ENCODE measurements around the gene NMNAT3.

Gene NMNAT3

GRCh38 chr3:139677388-139678155 lies at the start of gene NMNAT3:
Gene NMNAT3, minus strand, starts transcription at chr3:139677972. Its CDS starts 50,248 bp downstream, at chr3:139627724.
- DNase-seq (ENCODE audit: low read depth), result peak; percentile 68

DNA sequence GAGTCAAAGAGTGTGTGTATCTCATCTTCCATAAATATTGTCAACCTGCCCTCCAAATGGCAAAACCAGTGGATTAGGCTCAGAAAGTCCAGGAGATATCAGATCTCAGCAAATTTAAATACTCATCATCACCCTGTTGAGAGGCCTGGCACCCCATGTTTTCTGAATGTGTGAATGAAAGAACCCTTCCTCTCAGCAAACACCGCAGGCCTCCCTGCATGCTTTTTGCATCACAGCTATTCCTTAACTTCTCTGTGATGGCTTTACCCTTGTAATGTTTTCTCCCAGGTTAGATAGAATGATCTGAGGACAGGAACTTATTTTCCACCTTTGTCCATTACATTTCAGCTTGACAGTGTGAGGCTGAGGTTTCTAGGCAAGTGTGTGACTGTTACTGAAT lies 43.6 kb upstream of the NMNAT3 start:
- no peak for DNase-seq (ENCODE audit: low read depth)

GRCh38 chr3:139718415-139718814 lies 40.6 kb upstream of the NMNAT3 start:
- DNase-seq (ENCODE audit: low read depth), result no peak

GRCh38 chr3:139716908-139717485 lies 39.2 kb upstream of the NMNAT3 start:
- no peak for DNase-seq (ENCODE audit: low read depth)

DNA sequence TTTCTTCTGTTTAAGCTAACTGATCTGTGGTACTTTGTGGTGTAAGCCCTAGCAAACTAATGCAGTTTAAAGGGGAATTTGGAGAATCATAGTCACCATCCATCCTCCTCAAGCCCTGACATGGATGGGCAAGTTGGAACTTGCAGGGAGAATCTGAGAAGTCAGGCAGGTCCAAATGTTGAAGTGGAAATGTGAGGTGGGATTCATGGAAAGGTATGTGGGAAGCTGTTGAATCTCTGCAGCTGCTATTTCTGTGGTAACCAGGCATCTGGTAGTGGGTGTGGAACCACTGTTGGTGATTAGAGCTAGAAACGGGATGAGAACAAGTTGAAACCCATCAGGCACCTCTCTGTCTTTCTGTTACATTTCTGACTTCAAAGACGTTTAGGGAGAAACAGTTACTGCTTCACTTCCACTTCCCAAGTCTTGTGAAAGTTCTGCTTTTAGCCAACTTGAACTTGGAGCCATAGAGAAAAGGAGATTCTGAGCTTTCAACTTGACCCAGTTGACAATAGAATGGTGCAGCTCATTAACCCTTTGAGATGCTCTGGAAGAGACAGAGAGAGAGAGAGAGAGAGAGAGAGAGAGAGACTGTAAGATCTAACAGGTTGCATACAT lies 38.1 kb upstream of the NMNAT3 start:
- no peak for DNase-seq (ENCODE audit: low read depth)

DNA sequence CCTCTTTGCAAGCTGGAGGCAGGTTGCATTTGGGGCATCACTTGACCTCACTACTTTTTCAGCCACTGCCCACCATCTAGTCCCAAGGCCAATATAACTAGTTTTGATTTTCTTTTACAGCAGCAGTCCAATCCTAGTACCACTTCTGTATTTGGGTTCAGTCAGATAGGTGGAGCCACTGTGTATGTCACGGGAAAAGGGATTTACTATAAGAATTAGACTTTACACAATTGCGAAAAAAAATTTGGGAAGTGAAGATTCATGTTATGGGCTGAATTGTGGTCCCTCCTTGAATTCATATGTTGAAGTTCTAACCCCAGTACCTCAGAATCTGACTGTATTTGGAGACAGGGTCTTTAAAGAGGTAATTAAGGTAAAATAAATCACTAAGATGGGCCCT lies 37.4 kb upstream of the NMNAT3 start:
- DNase-seq (ENCODE audit: low read depth), result no peak

- DNase-seq (ENCODE audit: low read depth), result no peak
Measured at GRCh38 chr3:139710212-139710611, 32.4 kb upstream of the NMNAT3 start.

GRCh38 chr3:139705631-139706030 lies 27.9 kb upstream of the NMNAT3 start:
- no peak for DNase-seq (ENCODE audit: low read depth)

- DNase-seq (ENCODE audit: low read depth), result no peak
Measured at GRCh38 chr3:139696314-139696604, 18.5 kb upstream of the NMNAT3 start.

DNA sequence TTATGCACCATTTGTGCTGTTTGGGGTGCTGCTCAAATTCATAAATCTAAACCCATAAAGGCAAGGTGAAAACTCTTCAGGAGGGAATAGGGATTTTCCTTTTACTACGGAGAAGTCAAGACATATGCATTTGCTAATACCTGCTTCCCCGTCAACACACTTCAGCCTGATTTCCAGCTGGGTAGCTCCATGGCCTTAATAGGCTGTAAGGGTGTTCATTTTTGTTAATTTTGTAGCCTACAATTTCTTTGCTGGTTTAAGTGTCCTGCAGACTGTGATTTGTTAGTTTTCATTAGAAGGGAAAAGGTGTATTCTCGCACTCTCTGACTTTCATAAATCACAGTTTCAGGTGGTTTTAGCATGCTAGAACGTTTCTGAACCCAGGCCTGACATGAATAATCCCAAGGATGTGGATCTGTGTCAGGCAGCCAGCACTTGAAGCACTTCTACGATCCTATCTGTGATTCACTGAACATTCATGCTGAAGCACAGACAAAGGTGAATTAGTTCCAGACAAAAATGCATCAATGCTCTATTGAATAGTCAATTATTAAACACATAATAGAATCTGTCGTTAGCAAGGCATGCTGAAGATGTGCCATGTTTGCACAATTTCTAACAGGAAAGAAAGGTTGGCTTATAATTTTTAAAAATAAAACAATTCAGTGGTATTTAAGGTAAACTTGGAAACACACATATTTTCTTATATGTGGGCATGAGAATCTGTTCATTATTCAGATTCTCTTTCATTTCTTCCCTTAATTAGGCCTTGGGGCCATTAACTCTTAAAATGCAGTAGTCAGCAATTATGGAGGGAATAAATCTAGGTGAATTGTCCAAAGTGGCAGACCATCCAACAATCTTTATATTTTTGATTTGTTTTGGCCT lies 17.9 kb upstream of the NMNAT3 start:
- no peak for DNase-seq (ENCODE audit: low read depth)

DNA sequence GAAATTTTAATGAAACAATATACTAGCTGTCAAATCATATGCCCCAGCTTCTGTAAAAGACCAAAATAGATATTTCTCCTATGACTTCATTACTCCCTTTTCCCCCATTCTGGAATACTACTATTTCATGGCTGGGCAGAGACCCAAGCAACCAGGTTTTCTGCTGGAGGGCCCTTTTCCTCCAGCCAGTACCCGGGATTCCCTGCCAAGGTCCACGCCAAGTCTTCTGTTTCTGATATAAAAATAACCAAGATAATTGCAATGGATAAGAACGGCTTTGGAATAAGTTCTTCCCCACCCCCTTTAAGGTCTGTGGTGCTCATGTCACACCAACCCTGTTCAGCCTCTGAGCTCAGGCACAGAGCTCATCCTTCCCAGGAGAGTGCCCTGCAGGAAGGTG lies 17.2 kb upstream of the NMNAT3 start:
- DNase-seq (ENCODE audit: low read depth), result no peak

- DNase-seq (ENCODE audit: low read depth), result no peak
Measured at GRCh38 chr3:139694542-139694941, 16.8 kb upstream of the NMNAT3 start.

DNA sequence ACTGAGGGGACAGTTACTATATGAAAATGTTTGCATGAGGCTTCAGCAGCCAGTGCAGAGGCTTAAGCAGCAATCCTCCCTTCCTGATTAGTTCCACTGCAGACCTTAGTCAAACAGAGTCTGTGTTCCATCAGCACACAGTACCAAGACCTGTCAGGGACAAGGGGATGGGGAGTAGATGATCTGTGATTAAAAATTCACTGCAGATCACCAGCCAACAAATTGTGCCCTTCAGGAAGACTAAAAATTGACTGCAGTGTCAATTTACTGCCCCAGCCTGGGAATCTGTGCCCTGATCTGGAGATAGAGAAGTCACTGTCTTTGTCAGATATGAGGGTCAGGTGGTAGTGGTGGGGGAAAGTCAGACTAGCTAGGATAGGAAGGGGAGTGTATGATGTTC lies 13.8 kb upstream of the NMNAT3 start:
- DNase-seq (ENCODE audit: low read depth), result no peak

DNA sequence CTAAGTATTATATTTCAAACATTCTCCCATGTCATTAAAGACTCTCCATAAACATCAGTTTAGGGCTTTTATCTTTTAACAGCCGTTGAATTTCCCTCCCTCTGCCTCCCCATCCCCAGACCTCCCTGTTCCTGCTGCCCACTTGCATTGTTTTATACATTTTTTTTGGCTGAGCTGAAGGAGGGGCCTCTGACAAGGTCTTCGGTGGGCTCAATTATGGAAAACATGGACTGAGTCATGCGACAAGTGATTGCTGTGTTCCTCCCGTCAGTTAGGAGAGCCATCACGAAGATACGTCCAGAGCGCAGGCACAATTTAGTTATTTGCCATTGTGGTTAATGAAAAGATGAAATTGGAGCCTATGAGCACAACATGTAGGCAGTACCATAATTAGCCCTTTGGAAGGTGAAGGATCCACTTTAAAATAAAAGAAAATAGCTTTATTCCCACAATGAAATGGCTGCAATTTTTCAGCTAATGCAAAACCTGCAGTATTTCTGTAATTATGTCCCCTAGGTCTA lies 12.0 kb upstream of the NMNAT3 start:
- DNase-seq (ENCODE audit: low read depth), result no peak

DNA sequence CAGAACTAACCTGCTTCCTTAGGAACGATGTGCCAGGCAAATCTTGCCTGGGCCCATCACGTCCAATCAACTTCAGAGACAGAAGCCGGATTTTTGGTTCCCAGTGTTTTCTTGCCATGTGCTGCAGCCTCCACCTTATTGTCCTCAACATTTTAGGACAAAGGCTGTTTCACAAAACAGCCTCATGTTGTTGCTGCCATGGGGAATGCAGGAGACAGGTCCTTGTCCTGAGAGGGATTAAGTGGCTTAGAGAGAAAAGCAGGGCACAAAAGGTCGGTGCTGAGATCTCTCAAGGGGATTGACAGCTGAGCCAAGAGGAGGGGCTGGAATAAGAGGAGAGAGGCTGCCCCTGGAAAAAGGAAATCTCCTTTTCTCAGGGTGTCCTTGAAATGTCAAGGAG lies 11.3 kb upstream of the NMNAT3 start:
- DNase-seq (ENCODE audit: low read depth), result no peak

DNA sequence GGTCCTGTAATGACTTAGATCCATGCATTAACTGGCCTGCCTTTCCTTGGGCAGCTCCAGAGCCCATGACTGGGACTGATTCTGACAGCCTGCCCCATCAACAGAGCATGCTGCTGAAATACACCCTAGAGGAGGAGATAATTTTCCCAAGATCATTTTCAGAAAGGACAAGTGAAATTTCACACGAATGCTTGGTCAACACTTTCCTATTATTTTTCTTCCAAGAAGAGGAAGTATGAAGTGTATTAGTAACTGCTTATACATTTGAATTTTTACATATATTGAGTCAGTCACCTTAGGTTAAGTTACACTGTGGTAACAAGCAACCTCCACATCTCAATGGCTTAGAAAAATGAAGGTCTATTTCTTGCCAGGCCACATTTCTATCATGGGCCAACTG lies 9.7 kb upstream of the NMNAT3 start:
- DNase-seq (ENCODE audit: low read depth), result no peak

DNA sequence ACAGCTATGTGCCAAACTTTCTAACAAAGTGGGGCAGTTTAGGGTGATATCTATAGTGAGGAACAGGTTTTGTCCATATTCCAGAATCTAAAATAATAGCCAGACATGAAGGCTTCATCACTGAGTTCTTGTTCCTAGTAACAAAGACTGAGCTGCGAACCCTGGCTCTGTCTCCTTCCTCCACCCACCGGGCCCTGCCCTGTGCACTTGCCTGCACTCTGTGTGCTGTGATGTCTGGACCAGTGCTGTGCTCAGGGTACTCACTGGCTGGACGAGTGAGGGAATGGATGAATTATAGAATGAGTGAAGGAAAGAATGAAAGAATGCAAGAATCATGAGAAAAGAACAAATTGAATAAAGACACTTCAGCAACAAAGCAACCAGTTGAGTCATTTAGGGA lies 8.9 kb upstream of the NMNAT3 start:
- no peak for DNase-seq (ENCODE audit: low read depth)

DNA sequence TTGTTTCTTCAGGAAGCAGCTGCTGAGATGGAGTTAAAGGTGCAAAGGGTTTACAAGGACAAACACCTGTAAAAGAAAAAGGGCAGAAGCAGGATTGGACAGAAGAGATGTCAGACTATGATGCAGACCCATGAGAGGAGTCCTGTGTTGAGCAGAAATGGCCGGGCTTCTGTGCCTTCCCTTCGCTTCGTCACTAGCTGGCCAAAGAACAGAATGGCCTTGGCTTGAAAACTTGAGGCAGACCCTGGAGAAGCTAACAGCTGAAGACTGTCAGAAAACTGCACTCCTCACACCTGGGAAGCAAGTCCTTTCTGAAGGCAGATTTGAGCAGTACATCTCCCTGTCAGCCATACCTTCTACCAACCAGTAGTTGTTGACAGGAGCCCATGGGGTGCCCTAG lies 8.4 kb upstream of the NMNAT3 start:
- DNase-seq (ENCODE audit: low read depth), result no peak

DNA sequence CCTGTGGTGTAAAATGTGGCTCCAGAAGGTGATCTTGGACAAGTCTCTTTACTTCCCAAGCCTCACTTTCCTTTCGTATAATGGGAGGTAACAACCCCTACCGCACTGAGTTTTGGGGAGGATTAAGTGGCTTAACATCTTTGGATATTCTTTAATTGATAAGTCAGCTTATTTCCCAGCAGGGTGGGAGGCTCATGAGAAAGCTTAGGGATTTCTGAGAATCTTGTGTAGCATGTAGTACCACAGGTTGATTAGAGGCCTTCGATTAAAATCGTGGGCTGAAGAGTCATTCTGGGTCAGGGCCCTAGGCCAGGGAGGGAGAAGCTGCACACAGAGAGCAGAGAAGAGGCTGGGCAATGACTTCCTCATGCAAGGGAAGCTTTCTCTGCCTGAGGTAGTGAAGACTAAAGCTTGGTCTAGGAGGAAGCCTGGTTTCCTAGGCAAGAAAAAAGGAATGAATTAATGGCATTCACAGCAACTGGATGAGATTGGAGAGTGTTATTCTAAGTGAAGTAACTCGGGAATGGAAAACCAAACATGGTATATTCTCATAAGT lies 1.5 kb upstream of the NMNAT3 start:
- DNase-seq (ENCODE audit: low read depth), result no peak

- no peak for DNase-seq (ENCODE audit: low read depth)
Measured at GRCh38 chr3:139676632-139677387, 962 bp downstream of the NMNAT3 start.

- DNase-seq (ENCODE audit: low read depth), result no peak
Measured at GRCh38 chr3:139676108-139676507, 1.7 kb downstream of the NMNAT3 start.
